Heart right ventricle (tissue), 16 donors: ENCODE data around the gene IQSEC2. TPM values are rescaled to one million over a fixed set of nuclear protein-coding genes. Genes with fewer than 3 reads are reported as not detected.
A peak's percentile ranks its signal among the peaks of the same experiment; 100 is the strongest.

Source experiments
- ATAC-seq, 8 donors: fragments of 200-7000 bp; cut with Tn5 transposase; one replicate each; pipeline ENCODE4 v1.9.1; 2020; ENCODE audit warnings: mild to moderate bottlenecking in 8 of 8, moderate library complexity in 8 of 8, moderate number of reproducible peaks in 1 of 8
- DNase-seq, 2 donors: peaks; one replicate each; pipeline ENCODE4 v3.0.0-alpha.2; 2020
- H3K27ac ChIP-seq, 10 donors: fragments of 200-600 bp; sonication (generic) in 2 of 10; one replicate each; pipeline versions ENCODE4 v1.5.0 to v1.8.0; 2020 to 2022; ENCODE audit warnings: mild to moderate bottlenecking in 3 of 10
- H3K27me3 ChIP-seq, 7 donors: fragments of 200-600 bp; one replicate each; pipeline ENCODE4 v1.8.0; 2021 to 2022; ENCODE audit warnings: mild to moderate bottlenecking in 2 of 7
- H3K36me3 ChIP-seq, 9 donors: fragments of 200-600 bp; sonication (generic) in 1 of 9; one replicate each; pipeline versions ENCODE4 v1.5.0 to v1.8.0; 2020 to 2022; ENCODE audit warnings: mild to moderate bottlenecking in 2 of 9
- H3K4me1 ChIP-seq, 9 donors: fragments of 200-600 bp; sonication (generic) in 1 of 9; one replicate each; pipeline versions ENCODE4 v1.5.0 to v1.8.0; 2020 to 2022; ENCODE audit warnings: mild to moderate bottlenecking in 4 of 9
- H3K4me3 ChIP-seq, 10 donors: fragments of 200-600 bp; sonication (generic) in 2 of 10; one replicate each; pipeline versions ENCODE4 v1.5.0 to v1.8.0; 2020 to 2022; ENCODE audit warnings: mild to moderate bottlenecking in 7 of 10, moderate library complexity in 2 of 10
- H3K9me3 ChIP-seq, 11 donors: fragments of 200-600 bp in 10 of 11; sonication (generic) in 2 of 11; one replicate each; pipeline versions ENCODE4 v1.5.0 to v1.8.0; 2013 to 2022; ENCODE audit warnings: mild to moderate bottlenecking in 2 of 11, control low read depth in 1 of 11, moderate library complexity in 1 of 11
- CTCF ChIP-seq, 9 donors: fragments of 200-600 bp; sonication (generic) in 2 of 9; IDR thresholded peaks; one replicate each; pipeline versions ENCODE4 v1.5.0 to v1.8.0; 2021 to 2022; ENCODE audit warnings: antibody characterized with exemption in 9 of 9, mild to moderate bottlenecking in 5 of 9, moderate library complexity in 1 of 9
- WGBS, 2 donors: extraction: QIAGEN DNeasy Blood & Tissue Kit; methylation state at CpG; one replicate each; pipeline ENCODE4 v1.1.7; 2013; ENCODE audit warnings: inconsistent platforms in 1 of 2; 5-methylcytosine and 5-hydroxymethylcytosine counted together
- intact Hi-C, 10 donors: fragments of 100-400 bp; cut with DNase I; formaldehyde crosslinking; loops; one replicate each; pipeline versions ENCODE4 v1.11.1 to v1.14.2; 2022
- polyA plus RNA-seq, 2 donors: library from polyadenylated mRNA; stranded (reverse); fragments of 200-250 nt; gene quantifications; one replicate each; pipeline ENCODE4 v1.2.3, GENCODE V29; 2013
- total RNA-seq, 10 donors: library from RNA; stranded (reverse); fragmentation: NEBNext Ultra II Directional in 3 of 10; extraction: Animal tissue kit (Norgen Biotek cat#: 25700) in 3 of 10; gene quantifications; one replicate each; pipeline versions ENCODE4 v1.2.1 to v1.2.4, GENCODE V29; 2021 to 2023
- donor health status: Arrhythmogenic right ventricular cardiomyopathy.
- donor health status: ischemic (EF 13 %, LVEDD 7.1; RV severe dilation, severe dysfunction).
- donor health status: healthy with polysubstance abuse.
- donor health status: DM: no; HTN: yes; CAD: no.
- donor health status: DM: no; HTN: no; CAD: no.
- donor health status: ischemic (EF 25% LVEDD 6.9; RV normal size, moderate dysfunction).
- donor health status: ischemic (EF 25% LVEDD 5.7; RV mildly dilated, moderate dysfunction).
- donor health status: healthy.
- donor health status: DM: yes; HTN: yes; CAD: no.
- donor health status: Ischemic cardiomyopathy.
- donor health status: ischemic (EF 35%, LVEDD 5.7; RV mildly dilated, moderate dysfunction).
- donor health status: nonischemic (EF 11% LVEDD 7.7; RV severe dilation, severe dysfunction).
- donor health status: DM: yes; HTN: yes; CAD: no.
- donor health status: PGD.
- donor health status: ischemic (EF 29% LVEDD 5.4; RV normal size, mild dysfunction).
- donor health status: nonischemic (EF 23%, LVEDD 6.1; RV moderate dilation, normal function).

The IQSEC2 gene
- total and polyA plus RNA-seq, 12 donors: 7.9 to 19.4 (median 10.7) TPM

GRCh38 chrX:53316860-53317237, 35.5 kb upstream of the IQSEC2 start:
- no peaks in the 10 kb centered on the region for H3K9me3 ChIP-seq
- ATAC-seq: no peak
- no peak for DNase-seq
- 58% methylated on average over 6 of the region's 6 CpGs for WGBS, 2 donors
- H3K27ac ChIP-seq: no peak overlapping the region
- H3K27me3 ChIP-seq: peaks cover 0 to 89% (median 5%) of the 10 kb centered on the region in 7 donors
- H3K4me1 ChIP-seq: peaks cover 0 to 19% (median 5%) of the 10 kb centered on the region in 9 donors
- intact Hi-C loops: loop anchor here in 9 of 10 donors (2.0 to 10.0 kb wide), 7 partner anchors 35 to 1740 kb away; partner anchors contain the start of genes HSD17B10 (in 3 of the 9) and IQSEC2 (in 1 of the 9)
- no peaks in the 10 kb centered on the region for H3K36me3 ChIP-seq
- no peak overlapping the region for H3K4me3 ChIP-seq
- no peak for TF ChIP-seq CTCF (IDR thresholded peaks at IDR 0.05)

- no peaks in the 10 kb centered on the region for H3K36me3 ChIP-seq
- no peak for ATAC-seq
- H3K27me3 ChIP-seq: peaks cover 0 to 89% (median 5%) of the 10 kb centered on the region in 7 donors
- peaks cover 0 to 19% (median 5%) of the 10 kb centered on the region in 9 donors for H3K4me1 ChIP-seq
- no peak for TF ChIP-seq CTCF (IDR thresholded peaks at IDR 0.05)
- intact Hi-C loops: loop anchor here in 9 of 10 donors (2.0 to 10.0 kb wide), 7 partner anchors 34 to 1741 kb away; partner anchors contain the start of genes HSD17B10 (in 3 of the 9) and IQSEC2 (in 1 of the 9)
- WGBS, 2 donors: 67 to 68% methylated on average over 15 of the region's 15 CpGs
- no peaks in the 10 kb centered on the region for H3K9me3 ChIP-seq
- no peak for DNase-seq
- no peak overlapping the region for H3K27ac ChIP-seq
- H3K4me3 ChIP-seq: no peak overlapping the region
Measured at GRCh38 chrX:53316111-53316859, 34.9 kb upstream of the IQSEC2 start.

DNA sequence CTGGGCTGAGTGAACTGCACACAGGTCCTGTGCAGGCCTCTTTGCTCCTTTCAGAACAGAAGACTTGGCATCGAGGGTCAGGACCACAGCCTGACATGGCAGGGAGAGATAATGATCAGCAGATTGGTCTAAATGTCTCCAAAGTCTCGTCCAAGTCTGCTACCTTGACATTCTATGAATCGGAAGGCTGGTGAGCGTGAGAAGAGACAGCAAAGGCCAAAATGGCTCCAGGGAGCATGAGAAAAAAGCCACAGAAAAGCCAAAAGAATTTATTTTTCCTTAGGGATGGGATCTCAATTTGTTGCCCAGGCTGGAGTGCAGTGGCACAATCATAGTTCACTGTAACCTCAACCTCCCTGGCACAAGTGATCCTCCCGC, 32.3 kb upstream of the IQSEC2 start:
- WGBS, 2 donors: 80 to 86% methylated on average over 5 of the region's 5 CpGs
- ATAC-seq: no peak
- Histone ChIP-seq H3K9me3 (no peaks in the 10 kb centered on the region), H3K4me3 (no peak overlapping the region), H3K27ac (peak overlapping the region in 1 of 10 donors; percentile 47), H3K36me3 (no peaks in the 10 kb centered on the region), H3K4me1 (peaks cover 0 to 14% (median 0%) of the 10 kb centered on the region in 9 donors), H3K27me3 (peaks cover 0 to 78% (median 0%) of the 10 kb centered on the region in 7 donors)
- no peak for DNase-seq
- no peak for TF ChIP-seq CTCF (IDR thresholded peaks at IDR 0.05)
- intact Hi-C loops: loop anchor here in 5 of 10 donors (2.0 to 10.0 kb wide), 5 partner anchors 121 to 169 kb away; partner anchors contain the start of gene HSD17B10 (in 2 of the 5)

- intact Hi-C loops: loop anchor here in 5 of 10 donors (2.0 to 10.0 kb wide), 5 partner anchors 122 to 169 kb away; partner anchors contain the start of gene HSD17B10 (in 2 of the 5)
- DNase-seq: peak; percentile 26 to 38
- peak; percentile 30 to 87 (median 68) for TF ChIP-seq CTCF (IDR thresholded peaks at IDR 0.05)
- H3K27ac ChIP-seq: peak overlapping the region in 1 of 10 donors; percentile 59
- H3K4me1 ChIP-seq: peaks cover 0 to 14% (median 0%) of the 10 kb centered on the region in 9 donors
- H3K36me3 ChIP-seq: no peaks in the 10 kb centered on the region
- peak; percentile 52 to 78 (median 70) for ATAC-seq
- WGBS, 2 donors: 7 to 11% methylated on average over 8 of the region's 8 CpGs
- H3K4me3 ChIP-seq: no peak overlapping the region
- H3K27me3 ChIP-seq: peaks cover 0 to 78% (median 0%) of the 10 kb centered on the region in 7 donors
- no peaks in the 10 kb centered on the region for H3K9me3 ChIP-seq
Measured at GRCh38 chrX:53312946-53313727, 31.8 kb upstream of the IQSEC2 start.
